ENCODE measurements around the gene HIGD1A.

GRCh38 chr3:42805141-42805821 is 991 bp upstream of the HIGD1A start:
- TF ChIP-seq CTCF (IDR thresholded peaks at IDR 0.05), result no peak
- TF ChIP-seq POLR2A (IDR thresholded peaks at IDR 0.05), result no peak
